ENCODE measurements around the gene TGFBR3.

Gene TGFBR3

DNA sequence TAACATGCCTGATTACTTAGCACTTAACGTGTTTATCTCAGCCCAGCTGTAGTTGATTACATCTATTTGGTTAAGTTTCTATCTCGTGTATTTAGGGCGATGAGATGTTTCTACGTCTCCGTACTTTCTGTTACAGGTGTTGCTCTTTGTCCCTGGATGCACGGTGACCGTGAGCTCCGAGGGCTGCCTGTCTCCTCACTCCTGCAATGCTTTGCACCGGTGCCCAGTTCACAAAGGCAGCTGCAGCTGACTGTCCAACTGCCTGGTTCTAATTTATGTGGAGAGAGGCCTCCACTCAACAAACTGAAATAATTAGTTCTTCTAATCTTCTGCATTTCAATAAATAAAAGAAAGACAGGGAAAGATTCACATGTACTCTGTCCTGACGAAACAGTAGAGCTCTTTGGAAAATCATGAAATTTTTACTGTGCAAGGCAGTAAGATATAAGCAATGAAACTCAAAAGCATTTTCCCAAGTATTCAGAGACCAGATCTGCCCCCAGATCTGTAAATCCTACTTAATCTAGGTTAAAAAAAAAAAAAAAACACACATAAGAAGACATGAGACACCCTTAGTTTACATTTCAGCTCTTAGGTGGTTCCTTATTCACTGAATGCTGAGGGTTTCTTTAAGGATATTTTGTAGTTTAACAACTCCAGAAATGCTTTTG, 108.2 kb downstream of the TGFBR3 start:
- DNase-seq (ENCODE audit: low spot score), result no peak

DNA sequence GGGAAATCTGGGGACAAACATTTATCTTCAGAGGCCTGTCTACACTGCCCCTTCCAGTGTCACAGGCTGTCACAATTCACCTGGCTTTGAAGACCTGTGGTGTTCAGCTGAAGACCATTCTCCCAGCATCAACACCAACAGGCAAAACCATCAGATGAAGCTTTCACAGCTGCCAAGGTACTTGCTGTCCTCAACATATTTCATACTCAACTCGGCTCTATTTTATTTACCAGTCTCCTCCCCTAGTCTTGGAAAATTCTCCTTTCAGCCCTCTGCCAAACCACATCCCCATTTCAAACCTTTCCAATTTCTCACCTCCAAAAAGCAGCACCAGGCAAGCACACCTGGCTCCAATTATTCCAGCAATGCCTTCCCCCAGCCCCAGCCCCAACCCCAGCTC, 108.8 kb downstream of the TGFBR3 start:
- no peak for DNase-seq (ENCODE audit: low spot score)

DNA sequence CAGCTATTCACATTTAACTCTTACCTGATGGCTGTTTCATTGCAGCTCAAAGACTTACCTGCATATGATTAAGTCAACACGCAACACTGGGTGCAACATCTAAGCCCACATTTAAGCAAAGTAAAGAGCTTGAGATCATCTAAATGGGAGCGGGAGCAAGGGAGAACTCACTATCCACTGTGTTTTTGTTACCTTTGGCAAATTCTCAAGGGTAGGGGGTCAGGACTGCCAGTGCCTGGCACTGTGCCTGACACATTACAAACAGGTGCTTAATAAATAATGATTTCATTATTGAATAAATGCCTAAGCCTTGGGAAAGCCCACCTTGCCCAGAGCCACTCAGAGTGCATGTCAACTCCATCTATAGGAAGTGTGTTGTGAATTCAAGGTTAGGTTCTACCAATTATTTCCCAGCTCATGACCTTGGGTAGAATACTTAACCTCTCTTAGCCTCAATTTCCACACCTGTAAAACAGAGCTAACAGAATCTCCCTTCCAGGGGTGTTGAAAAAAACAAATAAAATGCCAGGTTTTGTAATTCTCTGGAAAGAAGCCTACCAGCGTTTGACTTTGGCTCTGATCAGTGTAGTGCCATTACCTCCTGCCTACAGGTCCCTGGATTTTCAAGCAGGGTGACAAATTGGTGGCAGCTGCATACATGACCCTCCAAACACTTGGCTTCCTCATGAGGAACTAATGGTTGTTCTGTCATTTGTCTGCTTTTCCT, 109.7 kb downstream of the TGFBR3 start:
- no peak for DNase-seq (ENCODE audit: low spot score)

DNA sequence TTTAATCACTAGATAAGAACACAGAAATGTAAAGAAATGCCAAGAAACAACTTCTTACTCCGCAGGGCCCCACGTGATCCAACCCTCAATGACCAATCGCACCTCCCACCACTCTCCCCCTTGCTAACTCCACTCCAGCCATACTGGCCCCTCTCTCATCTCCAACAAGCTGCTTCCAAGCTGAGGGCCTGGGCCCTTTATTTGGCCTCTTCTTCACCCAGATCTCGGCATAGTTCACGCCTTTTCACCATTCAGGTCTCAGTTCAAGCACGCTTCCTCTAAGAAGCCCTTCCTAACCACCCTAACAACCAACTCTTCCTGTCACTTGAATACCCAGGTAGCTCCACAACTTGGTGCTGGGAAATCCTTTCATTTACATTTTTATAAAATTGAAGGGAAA, 110.7 kb downstream of the TGFBR3 start:
- no peak for DNase-seq (ENCODE audit: low spot score)

DNA sequence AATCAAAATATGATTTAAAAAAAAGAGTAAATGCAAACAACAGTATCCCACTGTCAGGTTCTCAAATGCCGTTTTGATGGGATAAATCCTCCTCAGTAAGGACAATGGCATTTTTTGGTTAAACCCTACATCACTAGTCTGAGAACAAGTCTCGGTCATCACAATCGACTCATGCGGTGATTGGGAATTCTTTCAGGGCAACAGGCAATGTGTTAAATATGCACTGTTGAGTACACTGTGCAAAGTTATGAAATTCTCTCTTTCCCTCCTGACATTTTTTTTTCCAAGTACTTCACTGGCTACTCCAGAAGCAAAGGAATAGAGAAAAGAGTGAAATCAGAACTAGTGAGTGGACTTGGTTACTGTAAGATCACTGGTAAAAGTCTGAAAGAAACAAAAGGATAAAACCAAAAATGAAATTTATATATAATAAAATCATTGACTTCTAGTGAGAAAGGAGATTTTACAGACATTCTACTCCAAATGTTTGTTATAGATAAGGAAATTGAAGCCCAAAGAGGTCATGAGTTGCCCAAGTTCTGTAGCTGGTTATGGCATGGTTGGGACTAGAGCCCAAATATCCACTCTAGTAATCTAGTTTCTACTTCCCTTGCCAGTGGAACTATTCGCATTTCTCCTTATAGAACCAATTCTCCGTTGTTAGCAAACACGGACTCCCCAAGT, 111.3 kb downstream of the TGFBR3 start:
- DNase-seq (ENCODE audit: low spot score), result no peak

DNA sequence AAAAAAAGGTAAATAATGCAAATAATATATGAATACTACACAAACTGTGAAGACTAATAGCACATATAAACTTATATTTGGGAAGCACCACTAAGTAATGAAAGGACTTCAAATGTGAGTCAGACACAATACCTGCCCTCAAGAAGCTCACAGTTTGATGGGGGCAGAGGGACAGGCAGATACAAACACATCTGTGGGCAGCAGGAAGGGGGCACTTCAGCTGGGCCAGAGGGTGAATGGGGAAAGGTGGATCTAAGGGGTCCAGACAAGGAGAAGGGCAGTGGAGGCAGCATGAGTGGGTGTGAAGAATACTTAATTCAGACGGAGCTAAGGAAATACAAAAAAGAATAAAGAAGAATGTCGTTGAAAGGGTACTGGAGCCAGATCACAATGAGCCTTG, 114.2 kb downstream of the TGFBR3 start:
- DNase-seq (ENCODE audit: low spot score), result no peak

DNA sequence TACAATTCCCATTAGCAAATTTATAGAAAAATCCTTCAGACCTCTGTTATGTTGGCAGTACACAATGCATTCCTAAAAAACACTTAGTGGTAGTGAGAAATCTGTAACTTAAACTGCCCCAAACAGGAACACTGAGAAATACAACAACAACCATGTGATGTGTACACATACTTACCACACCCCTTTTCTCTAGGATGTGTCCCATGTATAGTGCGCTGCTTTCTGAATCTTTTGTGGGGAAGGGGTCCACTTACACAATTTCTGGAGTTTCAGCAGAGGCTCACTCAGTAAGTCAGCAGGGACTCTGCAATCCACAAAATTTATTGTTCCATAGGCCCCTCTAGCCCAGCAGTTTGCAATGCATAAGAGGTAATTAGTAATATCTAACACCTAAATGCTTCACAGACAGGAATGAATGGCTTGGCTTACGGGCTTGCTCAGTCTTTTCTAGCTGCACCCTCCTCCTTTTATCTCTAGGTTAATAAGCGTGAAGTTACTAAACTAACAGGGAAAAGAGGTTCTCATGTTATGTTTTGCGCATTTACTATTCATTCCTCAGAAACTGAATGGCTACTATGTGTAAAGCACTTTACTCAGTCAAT, 115.2 kb downstream of the TGFBR3 start:
- DNase-seq (ENCODE audit: low spot score), result no peak

DNA sequence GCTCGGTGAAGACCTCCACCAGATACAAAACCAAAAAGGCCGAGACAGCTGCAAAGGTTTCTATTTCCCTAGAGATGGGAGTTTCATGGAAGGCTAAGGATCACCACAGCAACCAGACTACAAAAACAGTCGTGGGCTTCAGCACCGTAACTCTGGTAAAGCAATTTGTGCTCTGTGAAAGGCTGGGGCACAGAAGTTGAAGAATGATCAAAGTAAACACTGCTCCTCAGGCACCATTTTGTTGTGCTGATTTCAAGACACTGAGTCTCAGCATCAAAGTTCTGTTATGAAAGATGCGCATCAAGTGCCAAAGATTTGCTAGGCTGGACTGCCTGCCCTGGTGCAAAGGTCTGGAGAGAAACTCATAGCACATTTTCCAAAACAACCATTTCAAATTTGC, 116.2 kb downstream of the TGFBR3 start:
- no peak for DNase-seq (ENCODE audit: low spot score)

DNA sequence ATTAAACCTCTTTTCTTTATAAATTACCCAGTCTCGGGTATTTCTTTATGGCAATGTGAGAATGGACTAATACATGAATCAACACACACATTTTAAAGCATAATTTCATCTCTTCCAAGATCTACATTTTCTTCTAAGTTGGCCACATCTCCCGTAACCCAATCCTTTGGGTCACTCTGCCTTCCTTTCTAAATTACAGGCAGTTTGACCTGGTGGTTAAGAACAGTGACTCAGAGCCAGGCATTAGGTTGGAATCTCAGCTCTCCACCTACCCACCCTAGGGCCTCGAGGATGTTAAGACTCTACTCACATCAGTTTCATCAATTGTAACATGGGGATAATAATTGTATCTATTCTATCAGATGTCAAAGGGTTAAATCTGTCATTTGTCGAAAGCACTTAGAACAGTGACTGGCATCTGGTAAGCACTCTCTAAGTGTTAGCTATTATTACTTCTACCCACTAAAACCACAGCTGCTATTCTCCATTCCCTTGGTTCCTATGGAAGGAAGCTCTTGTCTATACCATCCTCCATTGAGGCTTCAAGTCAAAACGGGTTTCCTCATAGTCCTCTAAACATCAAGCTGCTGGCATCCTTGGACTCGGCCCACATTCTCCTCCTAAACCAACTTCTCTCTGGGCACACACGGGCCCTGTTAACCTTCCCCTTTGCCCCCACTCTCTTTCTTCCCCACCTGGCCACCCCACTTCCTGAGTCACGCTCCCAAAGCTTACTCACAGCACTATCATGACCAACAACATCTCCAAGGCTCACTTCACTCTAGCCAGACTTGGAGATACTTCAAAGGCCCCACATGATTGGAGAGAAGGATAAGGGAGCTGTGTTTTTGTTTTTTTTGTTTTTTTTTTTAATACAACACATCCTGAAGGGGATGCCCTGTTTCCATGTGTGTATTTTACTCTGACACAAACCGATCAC, 116.9 kb downstream of the TGFBR3 start:
- DNase-seq (ENCODE audit: low spot score), result no peak

DNA sequence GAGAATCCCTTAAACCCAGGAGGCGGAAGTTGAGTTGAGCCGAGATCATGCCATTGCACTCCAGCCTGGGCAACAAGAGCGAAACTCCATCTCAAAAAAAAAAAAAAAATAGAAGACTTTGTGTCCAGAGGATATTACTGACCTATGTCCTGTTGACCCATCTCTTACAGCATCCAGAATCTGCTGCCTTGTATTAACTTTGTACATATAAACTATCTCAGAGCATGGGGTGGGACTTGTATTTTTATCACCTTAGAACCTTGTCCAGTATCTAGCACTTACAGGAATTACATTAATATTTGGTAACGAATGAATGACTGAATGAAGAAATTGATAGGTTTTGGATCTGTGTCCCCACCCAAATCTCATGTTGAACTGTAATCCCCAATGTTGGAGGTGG, 117.8 kb downstream of the TGFBR3 start:
- no peak for DNase-seq (ENCODE audit: low spot score)

DNA sequence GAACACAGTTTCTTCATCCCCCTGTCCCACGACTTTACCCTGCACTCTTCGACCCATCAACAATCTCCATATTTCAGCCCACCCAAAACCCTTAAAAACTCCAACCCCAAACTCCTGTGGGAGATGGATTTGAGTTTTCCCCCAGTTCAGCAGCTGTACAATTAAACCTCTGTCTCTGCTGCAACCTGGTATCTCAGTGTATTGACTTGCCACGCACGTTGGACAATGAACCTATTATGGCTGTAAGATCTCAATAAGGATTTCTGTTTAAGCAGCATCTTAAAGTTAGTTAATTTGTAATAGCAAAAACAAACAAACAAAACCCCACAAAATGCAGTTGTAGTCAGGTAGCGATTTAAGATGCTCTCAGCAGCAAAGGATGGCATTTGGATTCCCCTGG, 119.1 kb downstream of the TGFBR3 start:
- no peak for DNase-seq (ENCODE audit: low spot score)

DNA sequence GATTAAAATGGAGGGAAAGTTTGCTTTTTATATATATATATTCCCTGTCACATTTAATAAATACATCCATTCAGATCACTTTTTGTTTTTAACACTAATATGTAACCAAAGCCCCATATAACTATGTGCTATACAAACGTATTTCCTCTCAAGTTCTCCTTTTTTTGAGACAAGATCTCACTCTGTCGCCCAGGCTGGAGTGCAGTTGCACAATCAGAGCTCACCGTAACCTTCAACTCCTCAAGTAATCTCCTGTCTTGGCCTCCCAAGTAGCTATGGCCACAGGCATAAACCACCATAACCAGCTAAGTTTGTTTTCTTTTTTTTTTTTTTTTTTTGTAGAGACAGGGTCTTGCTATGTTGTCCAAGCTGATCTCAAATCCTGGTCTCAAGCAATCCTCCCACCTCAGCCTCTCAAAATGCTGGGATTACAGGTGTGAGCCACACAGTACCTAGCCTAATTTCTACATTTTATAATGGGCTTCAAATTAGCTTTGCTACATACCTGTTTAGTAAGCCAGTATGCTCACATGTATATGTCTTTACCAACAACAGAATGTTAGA, 120.0 kb downstream of the TGFBR3 start:
- no peak for DNase-seq (ENCODE audit: low spot score)

DNA sequence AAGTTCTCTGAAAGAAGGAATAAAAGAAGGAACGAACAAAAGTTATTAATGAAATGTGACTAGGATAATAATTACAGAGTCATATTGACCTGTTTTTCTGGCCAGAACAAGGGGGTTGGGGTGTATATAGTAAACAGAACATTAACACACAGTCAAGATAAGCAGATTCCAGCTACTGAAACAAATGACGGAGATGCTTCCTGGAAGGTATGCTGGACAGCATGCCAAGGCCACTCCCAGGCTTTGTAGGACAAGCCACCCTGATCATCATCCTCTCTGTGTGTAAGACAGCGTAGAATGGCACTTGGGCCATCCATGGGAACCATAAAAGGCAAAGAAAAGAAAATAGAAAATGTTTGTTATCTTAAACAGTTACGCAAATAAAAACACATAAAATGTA, 120.7 kb downstream of the TGFBR3 start:
- DNase-seq (ENCODE audit: low spot score), result no peak

DNA sequence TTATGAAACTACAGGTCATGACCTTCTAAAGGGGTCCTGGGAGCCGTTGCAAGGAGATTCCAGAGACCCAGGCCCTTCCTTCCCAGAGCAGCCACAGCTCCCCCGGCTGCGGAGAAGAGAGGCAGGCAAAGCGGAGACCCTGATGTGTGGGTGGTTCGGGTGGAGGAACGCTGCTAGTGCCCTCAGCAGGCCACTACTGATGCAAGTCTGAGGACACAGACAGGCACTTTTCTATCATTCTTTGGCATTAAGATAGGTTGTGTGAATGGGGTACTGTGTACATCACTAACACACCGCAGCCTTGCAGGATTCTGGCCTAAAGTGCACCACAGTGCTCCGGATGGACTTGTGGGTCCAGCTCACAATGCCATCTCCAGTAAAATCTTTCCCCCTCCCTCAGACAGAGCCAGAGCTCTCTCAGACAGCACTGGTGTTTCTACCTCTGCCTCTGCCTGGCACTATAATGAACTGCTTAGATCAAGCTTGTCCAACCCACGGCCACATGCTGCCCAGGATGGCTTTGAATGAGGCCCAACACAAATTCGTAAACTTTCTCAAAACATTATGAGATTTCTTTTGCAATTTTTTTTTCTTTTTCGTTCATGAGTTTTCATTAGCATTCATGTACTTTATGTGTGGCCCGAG, 121.4 kb downstream of the TGFBR3 start:
- DNase-seq (ENCODE audit: low spot score), result no peak

DNA sequence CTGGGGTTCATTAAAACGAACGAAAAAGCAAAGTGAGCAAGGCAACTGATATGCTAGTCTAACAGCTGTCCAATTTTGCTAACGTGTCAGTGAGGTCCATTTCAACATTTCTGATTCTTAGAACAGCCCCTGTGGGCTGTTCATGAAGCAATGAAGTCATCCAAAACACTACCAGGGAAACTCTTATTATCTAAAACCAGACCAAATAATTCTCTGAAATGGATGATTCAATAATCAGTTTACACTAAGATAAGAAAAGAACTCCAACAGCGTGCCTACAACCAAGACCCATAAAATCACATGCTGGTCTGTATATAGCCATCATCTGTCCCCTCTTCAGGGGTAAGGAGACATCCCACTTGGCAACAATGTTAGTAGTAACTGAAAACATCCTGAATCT, 122.7 kb downstream of the TGFBR3 start:
- DNase-seq (ENCODE audit: low spot score), result no peak

DNA sequence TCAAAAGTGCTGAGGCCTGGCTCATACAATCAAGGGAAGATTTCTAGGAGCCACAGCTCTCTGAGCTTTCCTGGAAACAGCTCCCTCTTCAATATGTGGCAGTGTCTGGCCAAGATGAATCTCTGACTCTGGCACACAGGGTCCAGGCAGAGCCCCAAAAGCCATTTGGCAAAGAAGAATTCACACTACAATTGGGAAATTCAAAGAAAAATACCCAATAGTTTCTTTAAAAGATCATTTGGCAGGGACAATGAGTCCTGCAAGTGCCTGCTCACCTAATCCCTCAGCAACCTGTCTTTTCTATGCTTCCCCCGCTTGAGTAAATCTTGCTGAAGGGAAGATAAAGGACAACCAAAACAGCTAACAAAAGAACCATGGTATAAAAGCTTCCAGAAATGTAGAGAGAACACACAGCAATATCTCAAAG, 124.6 kb downstream of the TGFBR3 start:
- no peak for DNase-seq (ENCODE audit: low spot score)

DNA sequence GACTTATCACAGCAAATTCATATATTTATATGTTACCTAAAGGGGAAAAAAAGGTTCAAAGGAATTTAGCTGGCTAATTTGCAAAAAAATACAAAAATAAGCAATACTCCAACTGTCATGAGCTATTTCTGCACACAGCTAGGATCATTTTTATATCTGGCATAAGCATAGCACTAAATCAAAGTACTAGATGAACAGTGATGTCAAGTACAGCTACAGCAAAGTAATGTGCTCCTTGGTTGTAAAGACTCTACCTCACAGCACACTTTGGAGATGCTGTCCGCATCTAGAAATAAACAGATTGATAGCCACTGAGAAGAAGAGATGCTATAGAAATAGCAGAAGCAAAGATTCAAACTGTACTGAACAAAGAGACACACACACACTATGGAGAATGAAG, 125.4 kb downstream of the TGFBR3 start:
- DNase-seq (ENCODE audit: low spot score), result no peak

DNA sequence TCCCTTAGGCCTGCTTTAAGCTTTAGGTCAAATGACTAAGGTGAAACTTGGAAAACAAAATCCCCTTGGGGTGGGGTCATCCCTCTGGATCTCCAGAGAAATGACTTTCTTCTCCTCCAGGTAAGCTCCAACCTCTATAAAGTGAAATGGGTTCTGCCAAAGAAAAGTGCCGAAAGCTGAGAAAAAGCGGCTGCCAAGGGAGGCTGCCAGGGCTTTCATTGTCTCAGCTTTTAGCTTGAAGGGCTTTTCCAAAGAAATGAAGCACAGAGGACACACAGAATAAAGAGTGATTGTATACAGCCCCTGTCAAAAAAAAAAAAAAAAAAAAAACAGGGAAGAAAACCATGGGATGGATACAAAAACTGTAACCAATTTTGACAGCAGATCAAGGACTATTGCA, 126.9 kb downstream of the TGFBR3 start:
- no peak for DNase-seq (ENCODE audit: low spot score)

DNA sequence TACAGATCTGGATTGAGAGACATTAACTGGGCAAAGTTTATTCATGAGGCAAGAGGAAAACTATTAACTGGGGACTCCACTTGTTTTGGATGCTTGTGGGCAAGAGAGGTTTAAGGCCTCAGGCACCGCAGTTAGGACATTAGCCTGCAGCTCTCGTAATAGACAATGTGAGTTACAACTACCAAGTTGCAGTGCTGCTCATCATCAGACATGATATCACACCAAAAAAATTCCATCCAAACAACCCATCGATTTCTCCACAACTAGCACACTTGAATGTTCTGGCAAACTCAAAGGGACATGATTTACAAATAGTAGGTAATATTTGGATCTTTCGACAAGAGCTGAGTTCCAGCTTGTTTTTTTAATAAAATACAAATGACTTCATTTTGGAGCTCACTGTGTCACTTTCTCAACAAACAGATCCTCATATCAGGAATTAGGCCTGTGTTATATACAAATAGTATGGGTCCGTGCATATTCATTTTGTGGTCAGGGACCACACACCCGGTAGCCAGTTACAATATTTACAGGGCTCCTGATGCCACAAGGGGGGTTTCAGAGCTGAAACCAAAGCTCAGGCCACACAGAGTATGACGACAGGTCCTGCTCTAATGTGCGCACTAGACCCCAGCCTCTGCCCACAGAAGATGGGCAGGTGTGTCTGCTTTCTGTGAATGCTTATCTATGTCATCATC, 128.0 kb downstream of the TGFBR3 start:
- DNase-seq (ENCODE audit: low spot score), result no peak

DNA sequence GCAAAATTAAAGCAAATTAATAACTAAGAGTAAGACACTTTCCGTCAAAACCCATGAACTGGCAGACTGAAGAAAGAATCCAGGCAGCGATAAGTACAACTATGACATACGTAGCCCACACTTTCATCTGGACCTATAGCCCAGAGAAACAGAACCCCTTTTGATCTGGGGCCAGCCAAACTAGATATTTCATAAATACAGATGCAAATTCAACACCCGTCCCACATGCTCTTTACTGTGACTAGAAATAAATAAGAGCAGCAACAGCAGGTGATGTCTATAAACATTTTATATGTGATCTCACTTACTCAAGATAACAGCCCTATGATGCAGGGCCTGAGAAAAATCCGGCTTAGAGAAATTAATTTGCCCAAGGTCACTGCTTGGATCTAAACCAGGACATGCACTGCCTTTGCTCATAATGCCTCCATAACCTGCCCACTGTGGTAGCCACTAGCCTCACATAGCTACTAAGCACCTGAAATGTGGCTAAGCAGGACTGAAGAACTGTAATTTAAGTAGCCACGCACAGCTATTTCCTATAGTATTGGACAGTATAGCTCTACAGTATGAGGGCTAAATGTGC, 130.2 kb downstream of the TGFBR3 start:
- DNase-seq (ENCODE audit: low spot score), result no peak
